NCI-H2196 (cell line): ENCODE results near the gene EIF4H.
"Not testable (repeated sequence)": the region's sequence is repeated elsewhere in the genome, so short reads cannot be mapped to it uniquely, and the experiment has no call there.

ENCODE experiments used
- DNase-seq: peaks from one replicate; lab custom pipeline; 2025; ENCODE audit not compliant: unreplicated experiment; lab: John Stamatoyannopoulos, UW

Gene EIF4H

GRCh38 chr7:74174606-74175082 lies 488 bp downstream of the EIF4H start:
- DNase-seq: no peak

- no peak for DNase-seq
Observed at GRCh38 chr7:74175340-74175739, 1.2 kb downstream of the EIF4H start.

- DNase-seq: no peak
Observed at GRCh38 chr7:74176555-74176954, 2.4 kb downstream of the EIF4H start.

DNA sequence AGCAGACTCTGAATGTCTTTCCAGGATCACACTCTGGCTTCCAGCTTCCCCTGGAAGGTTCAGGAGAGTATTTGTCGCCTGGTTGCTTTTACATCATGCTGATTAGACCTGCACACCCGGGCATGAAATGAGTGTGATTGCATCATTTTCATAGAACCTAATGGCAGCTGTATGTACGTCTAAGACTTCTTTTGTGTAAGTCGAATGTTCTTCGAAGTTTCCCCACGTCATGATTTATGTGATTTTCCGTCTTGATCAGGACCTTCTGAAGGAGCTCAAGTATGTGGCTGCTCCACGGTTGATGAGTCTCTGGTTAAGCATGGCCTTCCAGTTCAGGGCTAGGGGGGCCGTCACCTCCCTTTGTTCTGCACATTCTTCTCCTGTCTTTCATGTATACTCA lies 4.5 kb downstream of the EIF4H start:
- no peak for DNase-seq

DNA sequence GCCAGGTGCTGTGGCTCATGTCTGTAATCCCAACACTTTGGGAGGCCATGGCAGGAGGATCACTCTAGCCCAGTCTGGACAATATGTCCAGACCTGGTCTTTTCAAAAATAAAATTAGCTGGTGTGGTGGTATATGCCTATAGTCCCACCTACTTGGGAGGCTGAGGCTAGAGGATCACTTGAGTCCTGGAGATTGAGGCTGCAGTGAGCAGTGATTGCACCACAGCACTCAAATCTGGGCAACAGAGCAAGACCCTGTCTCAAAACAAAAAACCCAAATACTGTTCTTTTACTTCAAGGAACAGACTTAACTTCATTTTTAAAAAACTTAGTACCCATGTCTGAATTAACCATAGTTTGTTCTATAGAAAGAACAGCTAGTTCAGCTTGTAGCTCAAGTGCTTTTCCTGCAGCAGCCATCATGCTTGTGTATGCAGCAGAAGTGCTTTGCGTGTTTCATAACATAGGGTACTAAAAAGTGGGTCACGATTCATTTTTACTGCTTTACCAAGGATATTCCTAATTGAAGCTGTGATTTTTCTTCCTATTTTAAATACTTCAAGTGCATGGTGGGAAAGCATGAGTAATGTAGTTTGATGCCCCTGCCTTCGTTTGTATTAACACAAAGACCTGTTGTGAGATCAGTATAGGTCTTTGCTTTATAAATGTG lies 5.9 kb downstream of the EIF4H start:
- DNase-seq: no peak

DNA sequence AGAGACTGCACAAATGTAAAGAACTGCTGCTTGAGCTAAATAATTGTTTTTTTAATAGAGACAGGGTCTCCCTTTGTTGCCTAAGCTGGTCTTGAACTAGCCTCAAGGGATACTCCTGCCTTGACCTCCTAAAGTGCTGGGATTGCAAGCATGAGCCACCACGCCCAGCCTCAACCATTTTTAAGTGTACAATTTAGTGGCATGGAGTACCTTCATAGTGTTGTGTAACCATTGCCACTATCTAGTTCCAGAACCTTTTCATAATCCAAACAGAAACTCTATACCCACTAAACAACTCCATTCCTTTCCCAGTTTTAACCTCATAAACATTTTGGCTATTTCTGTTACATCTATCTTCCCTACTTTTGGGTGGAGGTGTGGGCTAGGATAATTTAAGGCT lies 6.7 kb downstream of the EIF4H start:
- no peak for DNase-seq

DNA sequence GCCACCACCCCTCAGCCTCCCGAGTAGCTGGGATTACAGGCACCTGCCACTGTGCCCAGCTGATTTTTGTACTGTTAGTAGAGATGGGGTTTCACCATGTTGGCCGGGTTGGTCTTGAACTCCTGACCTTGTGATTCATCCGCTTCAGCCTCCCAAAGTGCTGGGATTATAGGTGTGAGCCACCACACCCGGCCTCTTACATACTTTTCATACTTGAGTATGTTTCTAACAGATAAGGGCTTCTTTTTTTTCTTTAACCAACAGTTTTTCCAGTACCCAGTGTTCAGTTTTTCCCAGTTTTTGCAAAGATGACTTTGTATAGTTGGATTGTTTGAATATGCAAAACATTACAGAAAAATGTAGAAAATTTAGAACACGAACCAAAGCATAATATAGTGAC lies 7.7 kb downstream of the EIF4H start:
- no peak for DNase-seq

- DNase-seq: no peak
Observed at GRCh38 chr7:74182453-74183090, 8.4 kb downstream of the EIF4H start.

- no peak for DNase-seq
Observed at GRCh38 chr7:74183142-74183541, 9.0 kb downstream of the EIF4H start.

GRCh38 chr7:74183653-74184450 lies 9.7 kb downstream of the EIF4H start:
- no peak for DNase-seq

GRCh38 chr7:74185016-74185415 lies 10.9 kb downstream of the EIF4H start:
- DNase-seq: no peak

- no peak for DNase-seq
Observed at GRCh38 chr7:74185636-74186035, 11.5 kb downstream of the EIF4H start.

DNA sequence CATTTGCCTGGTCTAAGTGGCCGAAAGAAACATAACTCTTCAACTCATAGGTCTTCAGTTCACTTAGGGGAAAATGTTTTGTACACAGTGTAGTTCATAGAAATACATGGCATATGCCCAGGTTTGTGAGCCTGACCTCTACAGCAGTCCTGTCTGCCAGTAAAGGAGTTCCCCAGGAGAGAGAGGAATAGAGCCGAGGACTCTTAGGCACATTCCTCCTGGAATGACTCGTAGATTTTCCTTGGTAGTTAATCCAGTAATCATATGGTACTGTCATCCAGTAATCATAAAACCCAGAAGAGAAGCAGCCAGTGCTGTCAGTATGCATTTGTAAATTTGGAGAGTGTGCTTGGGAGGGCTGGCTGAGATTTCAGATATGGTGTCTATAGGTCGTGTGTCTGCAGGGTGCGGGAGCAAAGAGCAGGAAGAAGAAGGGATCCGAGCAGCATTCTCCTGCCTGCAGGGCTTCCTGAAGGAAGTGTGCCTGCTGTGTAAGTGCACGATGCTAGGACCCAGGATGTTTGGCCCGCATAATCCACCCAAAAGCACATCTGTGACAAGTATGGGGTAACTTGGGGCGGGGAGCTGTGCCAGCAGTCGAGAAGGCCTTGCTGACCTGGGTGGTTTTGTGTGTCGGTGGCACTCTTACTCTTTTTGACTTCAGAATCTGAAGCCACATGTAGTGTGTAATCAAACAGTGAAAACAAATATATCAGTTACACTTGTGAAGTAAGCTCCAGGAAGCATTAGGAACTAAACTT lies 13.9 kb downstream of the EIF4H start:
- no peak for DNase-seq

DNA sequence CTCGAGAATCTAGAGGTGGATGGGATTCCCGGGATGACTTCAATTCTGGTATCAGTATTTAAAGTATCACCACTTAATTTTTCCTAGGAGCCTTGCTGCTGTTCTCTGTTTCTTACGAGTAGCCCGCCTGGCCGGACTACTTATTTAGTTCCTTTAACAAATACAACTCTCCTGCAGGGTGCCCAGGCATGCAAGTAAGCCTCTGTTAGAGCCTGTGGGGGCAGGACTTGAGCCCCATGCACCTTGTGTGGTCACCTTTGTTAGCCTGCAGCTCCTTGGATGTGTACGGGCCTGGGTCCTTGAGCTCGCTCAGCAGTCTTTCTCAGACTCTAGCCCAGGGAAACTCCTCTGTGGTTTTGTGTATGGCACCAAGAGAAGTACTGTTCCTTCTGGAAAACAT lies 16.1 kb downstream of the EIF4H start:
- no peak for DNase-seq

- DNase-seq: no peak
Observed at GRCh38 chr7:74191231-74191630, 17.1 kb downstream of the EIF4H start.

DNA sequence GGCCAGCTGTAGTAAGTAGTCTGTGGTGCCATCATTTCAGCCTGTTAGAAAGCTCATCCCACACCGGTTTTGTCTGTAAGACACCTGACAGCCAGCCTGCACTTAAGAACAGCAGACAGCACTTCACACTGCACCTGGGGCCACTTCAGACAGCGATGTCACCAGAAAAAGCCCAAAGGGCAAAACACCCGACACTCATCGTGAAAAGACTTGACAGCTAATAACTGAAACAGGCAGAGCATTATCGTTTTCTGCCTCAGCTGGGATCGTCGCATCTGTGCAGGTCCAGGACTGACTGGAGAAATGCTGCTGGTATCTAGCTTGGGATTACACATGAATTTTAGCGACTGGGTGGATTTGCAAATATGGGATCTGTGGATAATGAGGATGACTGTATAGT lies 18.9 kb downstream of the EIF4H start:
- DNase-seq: no peak

- no peak for DNase-seq
Observed at GRCh38 chr7:74193913-74194312, 19.8 kb downstream of the EIF4H start.

DNA sequence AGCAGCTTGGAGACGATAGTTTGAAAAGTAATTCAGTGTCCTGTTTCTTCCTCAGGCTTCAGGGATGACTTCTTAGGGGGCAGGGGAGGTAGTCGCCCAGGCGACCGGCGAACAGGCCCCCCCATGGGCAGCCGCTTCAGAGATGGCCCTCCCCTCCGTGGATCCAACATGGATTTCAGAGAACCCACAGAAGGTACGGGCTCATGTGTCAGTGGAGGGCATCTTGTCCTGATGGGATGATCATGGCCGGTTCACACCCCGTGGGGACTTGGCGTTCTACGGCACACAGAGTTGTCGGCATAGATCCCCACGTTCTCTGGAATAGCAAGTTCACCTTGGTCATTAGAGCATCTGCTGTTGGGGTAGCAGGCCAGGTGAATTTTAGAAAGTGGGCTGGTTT lies 20.5 kb downstream of the EIF4H start:
- no peak for DNase-seq

GRCh38 chr7:74195139-74195860 lies 21.1 kb downstream of the EIF4H start:
- DNase-seq: not testable (repeated sequence)

DNA sequence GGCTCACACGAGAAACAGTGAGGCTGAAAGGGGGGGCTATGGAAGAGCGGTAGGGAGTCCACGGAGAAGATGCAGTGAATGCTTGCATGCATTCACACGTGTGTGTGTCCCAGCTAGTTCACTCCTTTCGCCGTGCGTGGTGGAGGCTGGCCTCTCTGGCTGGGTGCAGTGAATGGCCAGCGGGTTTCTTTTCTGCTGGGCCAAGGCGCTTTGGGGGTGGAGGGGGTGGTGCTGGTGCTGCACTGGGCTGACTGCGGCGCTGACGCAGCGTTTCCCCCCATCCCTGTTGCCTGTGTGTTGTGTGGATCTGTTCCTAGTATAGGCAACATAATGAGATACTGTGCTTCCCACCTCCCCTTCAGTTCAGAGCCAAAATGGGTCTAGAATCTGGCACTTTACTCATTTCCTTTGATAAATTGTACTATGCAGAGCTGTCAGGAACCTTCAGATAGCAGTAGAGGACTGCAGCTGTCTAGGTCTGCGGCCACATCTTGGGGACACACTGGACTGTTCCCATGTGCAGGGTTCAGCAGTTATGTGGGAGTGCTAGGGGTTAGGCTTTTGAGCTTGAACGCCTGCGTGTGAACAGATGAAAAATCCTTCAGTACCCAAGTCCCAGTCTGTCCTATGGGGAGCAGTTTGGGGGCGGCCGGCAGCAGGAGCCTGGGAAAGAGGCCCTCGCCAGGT lies 22.0 kb downstream of the EIF4H start:
- DNase-seq: not testable (repeated sequence)
